ENCODE measurements around the gene SGMS1.

Gene SGMS1

DNA sequence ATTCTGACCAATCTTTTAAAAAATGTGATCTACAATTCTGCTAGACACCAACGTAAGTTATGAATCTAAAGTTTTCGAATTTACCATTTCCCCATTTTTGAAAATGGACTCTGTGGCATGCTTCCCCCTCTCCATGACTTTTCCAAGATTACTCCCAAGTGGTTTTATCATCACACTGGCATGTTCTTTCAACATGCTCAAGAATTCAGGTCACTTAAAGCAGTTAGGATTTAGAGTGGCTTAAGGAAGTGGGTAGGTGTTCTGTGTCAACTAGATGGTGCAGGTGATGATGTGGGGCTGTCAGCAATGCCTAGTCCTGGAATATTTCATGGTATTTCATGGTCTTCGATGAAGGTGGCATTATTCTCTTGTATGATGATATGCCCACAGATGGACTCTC is 208.5 kb downstream of the SGMS1 start:
- TF ChIP-seq SIN3A (IDR thresholded peaks at IDR 0.05; ENCODE audit: borderline replicate concordance, insufficient read depth, low read length) (no peak), POLR2AphosphoS5 (IDR thresholded peaks at IDR 0.05; ENCODE audit: low read depth, low read length) (no peak), FOXP2 (optimal IDR thresholded peaks at IDR 0.05; ENCODE audit: borderline replicate concordance, extremely low read depth, extremely low read length, insufficient read depth) (no peak), TAF1 (IDR thresholded peaks at IDR 0.05; ENCODE audit: borderline replicate concordance, insufficient read depth, low read length) (no peak)
- TF ChIP-seq, protein P1, sequence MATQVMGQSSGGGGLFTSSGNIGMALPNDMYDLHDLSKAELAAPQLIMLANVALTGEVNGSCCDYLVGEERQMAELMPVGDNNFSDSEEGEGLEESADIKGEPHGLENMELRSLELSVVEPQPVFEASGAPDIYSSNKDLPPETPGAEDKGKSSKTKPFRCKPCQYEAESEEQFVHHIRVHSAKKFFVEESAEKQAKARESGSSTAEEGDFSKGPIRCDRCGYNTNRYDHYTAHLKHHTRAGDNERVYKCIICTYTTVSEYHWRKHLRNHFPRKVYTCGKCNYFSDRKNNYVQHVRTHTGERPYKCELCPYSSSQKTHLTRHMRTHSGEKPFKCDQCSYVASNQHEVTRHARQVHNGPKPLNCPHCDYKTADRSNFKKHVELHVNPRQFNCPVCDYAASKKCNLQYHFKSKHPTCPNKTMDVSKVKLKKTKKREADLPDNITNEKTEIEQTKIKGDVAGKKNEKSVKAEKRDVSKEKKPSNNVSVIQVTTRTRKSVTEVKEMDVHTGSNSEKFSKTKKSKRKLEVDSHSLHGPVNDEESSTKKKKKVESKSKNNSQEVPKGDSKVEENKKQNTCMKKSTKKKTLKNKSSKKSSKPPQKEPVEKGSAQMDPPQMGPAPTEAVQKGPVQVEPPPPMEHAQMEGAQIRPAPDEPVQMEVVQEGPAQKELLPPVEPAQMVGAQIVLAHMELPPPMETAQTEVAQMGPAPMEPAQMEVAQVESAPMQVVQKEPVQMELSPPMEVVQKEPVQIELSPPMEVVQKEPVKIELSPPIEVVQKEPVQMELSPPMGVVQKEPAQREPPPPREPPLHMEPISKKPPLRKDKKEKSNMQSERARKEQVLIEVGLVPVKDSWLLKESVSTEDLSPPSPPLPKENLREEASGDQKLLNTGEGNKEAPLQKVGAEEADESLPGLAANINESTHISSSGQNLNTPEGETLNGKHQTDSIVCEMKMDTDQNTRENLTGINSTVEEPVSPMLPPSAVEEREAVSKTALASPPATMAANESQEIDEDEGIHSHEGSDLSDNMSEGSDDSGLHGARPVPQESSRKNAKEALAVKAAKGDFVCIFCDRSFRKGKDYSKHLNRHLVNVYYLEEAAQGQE (IDR thresholded peaks at IDR 0.05; ENCODE audit: insufficient read depth in 1 of 2, low read depth in 2 of 2, low read length in 2 of 2) = no peak

DNA sequence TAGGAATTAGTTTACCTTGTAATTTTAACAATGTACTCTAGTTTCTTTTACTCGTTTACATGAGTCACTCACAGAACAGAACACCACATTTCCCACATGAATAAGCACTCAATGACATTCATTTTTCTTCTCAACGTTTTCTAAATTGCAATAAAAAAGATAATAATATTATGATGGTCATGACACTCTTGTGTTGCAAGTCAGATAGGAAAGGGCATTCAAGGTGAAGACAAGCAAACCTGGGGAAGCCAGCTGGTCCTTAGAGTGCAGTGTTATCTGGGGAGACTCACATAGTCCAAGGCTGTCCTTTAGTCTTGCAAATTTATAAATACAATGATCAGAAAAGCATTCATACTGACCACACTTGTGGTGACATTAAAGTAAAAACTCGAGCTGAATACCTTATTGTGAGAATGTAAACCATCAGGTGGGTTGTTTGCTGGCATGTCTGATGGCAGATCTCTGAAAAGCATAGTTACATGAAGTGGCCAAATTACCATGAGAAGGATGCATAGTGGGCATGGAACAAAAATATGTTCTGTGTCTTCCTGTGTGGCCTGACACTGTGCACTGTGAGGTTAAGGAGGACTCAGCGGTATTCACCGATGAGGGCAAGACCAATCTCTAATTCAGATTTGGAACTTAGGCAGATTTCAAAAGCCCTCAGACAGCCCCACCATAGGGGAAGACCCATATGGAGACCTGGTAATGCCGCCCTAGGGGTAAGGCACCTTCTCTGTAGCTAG is 213.5 kb downstream of the SGMS1 start:
- TF ChIP-seq FOXP2 (optimal IDR thresholded peaks at IDR 0.05; ENCODE audit: borderline replicate concordance, extremely low read depth, extremely low read length, insufficient read depth) (no peak), POLR2AphosphoS5 (IDR thresholded peaks at IDR 0.05; ENCODE audit: low read depth, low read length) (no peak), TAF1 (IDR thresholded peaks at IDR 0.05; ENCODE audit: borderline replicate concordance, insufficient read depth, low read length) (no peak), SIN3A (IDR thresholded peaks at IDR 0.05; ENCODE audit: borderline replicate concordance, insufficient read depth, low read length) (no peak)
- TF ChIP-seq, protein P1 (IDR thresholded peaks at IDR 0.05; ENCODE audit: insufficient read depth in 1 of 2, low read depth in 2 of 2, low read length in 2 of 2) = no peak

DNA sequence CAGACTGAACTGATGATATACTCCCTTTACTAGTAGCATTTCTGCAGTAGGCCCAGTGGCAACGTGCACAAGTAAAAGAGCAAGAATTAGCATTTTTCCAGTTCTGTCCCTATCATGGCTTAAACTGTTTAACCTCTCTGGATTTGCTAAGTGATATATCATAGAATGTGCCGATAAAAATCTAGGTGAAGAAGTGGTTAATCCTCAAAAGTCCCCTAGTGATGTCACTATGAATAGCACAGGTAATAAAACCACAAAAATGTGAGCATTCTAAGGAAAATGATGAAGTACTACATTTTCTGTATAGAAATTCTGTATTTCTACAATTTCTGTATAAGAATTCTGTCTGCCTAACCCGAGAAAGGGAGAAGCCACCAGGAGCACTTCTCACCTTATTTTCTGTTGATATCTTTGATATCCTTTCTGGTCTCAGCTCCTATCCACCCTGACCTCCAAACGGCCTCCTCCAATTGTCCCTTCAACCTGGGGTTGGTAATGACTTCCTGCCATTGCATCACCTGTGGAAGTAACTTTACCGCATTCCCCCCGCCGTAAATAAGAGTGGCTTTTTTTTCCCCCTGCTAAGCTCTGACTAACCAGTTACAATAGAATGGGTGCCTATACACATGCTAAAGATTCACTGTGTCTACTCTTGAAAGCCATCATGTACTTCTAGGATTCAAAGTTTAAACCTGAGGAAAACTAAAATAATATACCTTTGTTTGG is 216.5 kb downstream of the SGMS1 start:
- TF ChIP-seq SIN3A (IDR thresholded peaks at IDR 0.05; ENCODE audit: borderline replicate concordance, insufficient read depth, low read length) (no peak), TAF1 (IDR thresholded peaks at IDR 0.05; ENCODE audit: borderline replicate concordance, insufficient read depth, low read length) (no peak), FOXP2 (optimal IDR thresholded peaks at IDR 0.05; ENCODE audit: borderline replicate concordance, extremely low read depth, extremely low read length, insufficient read depth) (no peak), POLR2AphosphoS5 (IDR thresholded peaks at IDR 0.05; ENCODE audit: low read depth, low read length) (no peak)
- TF ChIP-seq, protein P1 (IDR thresholded peaks at IDR 0.05; ENCODE audit: insufficient read depth in 1 of 2, low read depth in 2 of 2, low read length in 2 of 2) = no peak

DNA sequence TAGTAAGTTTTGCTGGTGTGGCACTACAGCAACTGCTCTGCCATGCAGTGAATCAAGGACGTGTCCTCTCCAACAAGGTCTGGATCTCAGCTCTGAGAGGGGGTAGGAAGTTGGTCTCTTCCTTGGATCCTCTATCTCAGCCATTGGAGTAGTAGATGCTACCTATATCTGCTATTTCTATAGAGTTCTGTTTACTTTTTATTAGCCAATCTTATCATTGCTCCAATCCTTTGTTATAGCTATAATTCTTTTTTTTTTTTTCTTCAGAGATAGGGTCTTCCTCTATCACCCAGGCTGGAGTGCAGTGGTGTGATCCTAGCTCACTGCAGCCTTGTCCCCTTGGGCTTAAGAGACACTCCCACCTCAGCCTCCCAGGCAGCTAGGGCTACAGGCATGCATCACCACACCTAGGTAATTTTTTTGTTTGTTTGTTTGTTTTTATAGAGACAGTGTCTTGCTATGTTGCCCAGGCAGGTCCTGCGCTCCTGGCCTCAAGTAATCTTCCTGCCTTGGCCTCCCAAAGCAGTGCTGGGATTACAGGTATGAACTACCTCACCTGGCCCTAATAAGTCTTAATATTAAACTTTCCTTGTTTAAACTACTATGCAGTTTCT is 217.2 kb downstream of the SGMS1 start:
- TF ChIP-seq SIN3A (IDR thresholded peaks at IDR 0.05; ENCODE audit: borderline replicate concordance, insufficient read depth, low read length) (no peak), TAF1 (IDR thresholded peaks at IDR 0.05; ENCODE audit: borderline replicate concordance, insufficient read depth, low read length) (no peak), FOXP2 (optimal IDR thresholded peaks at IDR 0.05; ENCODE audit: borderline replicate concordance, extremely low read depth, extremely low read length, insufficient read depth) (no peak), POLR2AphosphoS5 (IDR thresholded peaks at IDR 0.05; ENCODE audit: low read depth, low read length) (no peak)
- TF ChIP-seq, protein P1 (IDR thresholded peaks at IDR 0.05; ENCODE audit: insufficient read depth in 1 of 2, low read depth in 2 of 2, low read length in 2 of 2) = no peak
